Stomach smooth muscle (tissue), 2 donors: Measurements from ENCODE around the gene CIT.

Source experiments
- H3K27ac ChIP-seq: one replicate; pipeline ENCODE4 v1.7.0; 2013; ENCODE audit warnings: mild to moderate bottlenecking, low read length, inconsistent platforms
- H3K27me3 ChIP-seq, 2 donors: one replicate each; pipeline ENCODE4 v1.7.0; 2013; ENCODE audit warnings: low read length in 2 of 2; ENCODE audit not compliant: insufficient read depth in 2 of 2, control insufficient read depth in 1 of 2
- H3K36me3 ChIP-seq, 2 donors: one replicate each; pipeline ENCODE4 v1.7.0; 2013; ENCODE audit warnings: low read length in 2 of 2; ENCODE audit not compliant: control insufficient read depth in 2 of 2, insufficient read depth in 2 of 2
- H3K4me1 ChIP-seq: one replicate; pipeline ENCODE4 v1.7.0; 2013; ENCODE audit warnings: low read length; ENCODE audit not compliant: control insufficient read depth, insufficient read depth
- H3K4me3 ChIP-seq, 2 donors: one replicate each; pipeline ENCODE4 v1.7.0; 2013; ENCODE audit warnings: low read length in 2 of 2
- H3K9ac ChIP-seq, 2 donors: one replicate each; pipeline ENCODE4 v1.7.0; 2013; ENCODE audit warnings: low read length in 2 of 2, mild to moderate bottlenecking in 1 of 2
- H3K9me3 ChIP-seq, 2 donors: one replicate each; pipeline ENCODE4 v1.7.0; 2013; ENCODE audit warnings: low read length in 2 of 2; ENCODE audit not compliant: control insufficient read depth in 2 of 2
- donor health status: healthy.
- donor health status: Pancreatic carcinoma.

CIT gene

GRCh38 chr12:119687879-119688278 is 189.2 kb downstream of the CIT start:
- no peak overlapping the region for H3K4me3 ChIP-seq
- no peak overlapping the region for H3K27ac ChIP-seq
- H3K9ac ChIP-seq: no peak overlapping the region
- no peaks in the 10 kb centered on the region for H3K36me3 ChIP-seq
- H3K9me3 ChIP-seq: no peaks in the 10 kb centered on the region
- H3K27me3 ChIP-seq: no peaks in the 10 kb centered on the region
- no peaks in the 10 kb centered on the region for H3K4me1 ChIP-seq

GRCh38 chr12:119687406-119687805 is 189.7 kb downstream of the CIT start:
- no peaks in the 10 kb centered on the region for H3K9me3 ChIP-seq

GRCh38 chr12:119686776-119687175 is 190.3 kb downstream of the CIT start:
- H3K9ac ChIP-seq: no peak overlapping the region
- no peaks in the 10 kb centered on the region for H3K9me3 ChIP-seq
- H3K27me3 ChIP-seq: no peaks in the 10 kb centered on the region
- H3K4me1 ChIP-seq: no peaks in the 10 kb centered on the region
- H3K36me3 ChIP-seq: peaks cover under 1 to 2% of the 10 kb centered on the region in 2 donors
- H3K4me3 ChIP-seq: no peak overlapping the region
- no peak overlapping the region for H3K27ac ChIP-seq

More at GRCh38 chr12:119687406-119687805, 189.7 kb downstream of the CIT start:
- Histone ChIP-seq H3K4me1 (no peaks in the 10 kb centered on the region), H3K9ac (no peak overlapping the region), H3K36me3 (no peaks in the 10 kb centered on the region), H3K4me3 (no peak overlapping the region), H3K27ac (no peak overlapping the region), H3K27me3 (no peaks in the 10 kb centered on the region)

- H3K9ac ChIP-seq: no peak overlapping the region
- no peak overlapping the region for H3K27ac ChIP-seq
- no peak overlapping the region for H3K4me3 ChIP-seq
- no peaks in the 10 kb centered on the region for H3K9me3 ChIP-seq
- H3K36me3 ChIP-seq: peaks cover 2 to 4% of the 10 kb centered on the region in 2 donors
- H3K27me3 ChIP-seq: no peaks in the 10 kb centered on the region
- no peaks in the 10 kb centered on the region for H3K4me1 ChIP-seq
Measured at GRCh38 chr12:119686355-119686754, 190.8 kb downstream of the CIT start.

- H3K27ac ChIP-seq: no peak overlapping the region
- H3K4me1 ChIP-seq: no peaks in the 10 kb centered on the region
- H3K27me3 ChIP-seq: no peaks in the 10 kb centered on the region
- H3K4me3 ChIP-seq: no peak overlapping the region
- no peak overlapping the region for H3K9ac ChIP-seq
- H3K9me3 ChIP-seq: no peaks in the 10 kb centered on the region
- H3K36me3 ChIP-seq: peaks cover 11% of the 10 kb centered on the region in 2 donors
Measured at GRCh38 chr12:119685375-119685774, 191.7 kb downstream of the CIT start.

GRCh38 chr12:119684711-119685369 is 192.3 kb downstream of the CIT start:
- Histone ChIP-seq H3K27me3 (no peaks in the 10 kb centered on the region), H3K4me3 (no peak overlapping the region), H3K36me3 (peaks cover 16 to 17% of the 10 kb centered on the region in 2 donors), H3K9ac (no peak overlapping the region), H3K27ac (no peak overlapping the region), H3K9me3 (no peaks in the 10 kb centered on the region), H3K4me1 (peaks cover under 1% of the 10 kb centered on the region)

GRCh38 chr12:119683816-119684215 is 193.3 kb downstream of the CIT start:
- H3K9me3 ChIP-seq: no peaks in the 10 kb centered on the region
- no peak overlapping the region for H3K4me3 ChIP-seq
- no peaks in the 10 kb centered on the region for H3K27me3 ChIP-seq
- peaks cover 2% of the 10 kb centered on the region for H3K4me1 ChIP-seq
- H3K27ac ChIP-seq: no peak overlapping the region
- peaks cover 24 to 26% of the 10 kb centered on the region in 2 donors for H3K36me3 ChIP-seq
- no peak overlapping the region for H3K9ac ChIP-seq

- H3K36me3 ChIP-seq: peaks cover 28 to 30% of the 10 kb centered on the region in 2 donors
Measured at GRCh38 chr12:119683413-119683812, 193.7 kb downstream of the CIT start.

GRCh38 chr12:119682639-119683252 is 194.4 kb downstream of the CIT start:
- Histone ChIP-seq H3K27me3 (no peaks in the 10 kb centered on the region), H3K4me1 (peaks cover 2% of the 10 kb centered on the region), H3K9ac (no peak overlapping the region), H3K9me3 (no peaks in the 10 kb centered on the region), H3K27ac (no peak overlapping the region), H3K36me3 (peaks cover 34 to 36% of the 10 kb centered on the region in 2 donors), H3K4me3 (no peak overlapping the region)

More at GRCh38 chr12:119683413-119683812, 193.7 kb downstream of the CIT start:
- Histone ChIP-seq H3K4me1 (peaks cover 2% of the 10 kb centered on the region), H3K27me3 (no peaks in the 10 kb centered on the region), H3K4me3 (no peak overlapping the region), H3K27ac (no peak overlapping the region), H3K9me3 (no peaks in the 10 kb centered on the region), H3K9ac (no peak overlapping the region)

GRCh38 chr12:119681728-119682638 is 195.1 kb downstream of the CIT start:
- Histone ChIP-seq H3K9me3 (no peaks in the 10 kb centered on the region), H3K27me3 (no peaks in the 10 kb centered on the region), H3K4me3 (no peak overlapping the region), H3K36me3 (peaks cover 39 to 42% of the 10 kb centered on the region in 2 donors), H3K9ac (no peak overlapping the region), H3K4me1 (peaks cover 2% of the 10 kb centered on the region), H3K27ac (no peak overlapping the region)
